ENCODE measurements around the gene PRCD.

PRCD gene

GRCh38 chr17:76539631-76540271 lies at the start of gene PRCD:
TSS of gene PRCD (plus strand) at chr17:76540044. CDS start at chr17:76540142, 98 bp downstream.
- no peak for DNase-seq

DNA sequence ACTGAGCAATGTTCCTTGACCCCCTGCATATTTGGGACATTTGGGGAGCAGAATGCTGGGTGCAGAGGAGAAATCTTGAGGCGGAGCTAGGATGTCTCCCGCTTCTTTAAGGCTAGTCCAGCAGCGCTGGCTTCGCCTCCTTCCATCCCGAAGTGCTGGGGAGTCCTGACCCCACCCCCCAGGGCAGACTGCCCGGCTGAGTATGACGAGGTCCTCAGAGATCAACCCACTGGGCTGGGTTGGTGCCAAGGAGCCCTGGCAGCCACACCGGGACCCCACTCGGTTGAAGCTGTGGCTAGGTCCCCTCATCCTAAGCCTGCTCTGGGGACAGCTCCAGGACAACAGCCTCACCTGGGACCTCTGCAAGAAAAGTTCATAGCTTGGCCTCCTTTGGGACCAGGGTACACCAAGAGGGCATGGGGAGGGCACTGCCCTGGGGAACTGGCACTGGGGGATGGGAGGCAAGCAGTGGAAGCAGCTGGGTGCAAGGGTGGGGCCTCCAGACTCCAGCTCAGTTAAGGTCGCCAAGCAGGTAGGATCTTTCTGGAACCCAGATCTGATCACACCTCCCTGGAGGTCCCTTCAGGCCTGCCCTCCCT lies 49.6 kb upstream of the PRCD start:
- no peak for DNase-seq

GRCh38 chr17:76491271-76492122 lies 48.3 kb upstream of the PRCD start:
- DNase-seq = no peak

DNA sequence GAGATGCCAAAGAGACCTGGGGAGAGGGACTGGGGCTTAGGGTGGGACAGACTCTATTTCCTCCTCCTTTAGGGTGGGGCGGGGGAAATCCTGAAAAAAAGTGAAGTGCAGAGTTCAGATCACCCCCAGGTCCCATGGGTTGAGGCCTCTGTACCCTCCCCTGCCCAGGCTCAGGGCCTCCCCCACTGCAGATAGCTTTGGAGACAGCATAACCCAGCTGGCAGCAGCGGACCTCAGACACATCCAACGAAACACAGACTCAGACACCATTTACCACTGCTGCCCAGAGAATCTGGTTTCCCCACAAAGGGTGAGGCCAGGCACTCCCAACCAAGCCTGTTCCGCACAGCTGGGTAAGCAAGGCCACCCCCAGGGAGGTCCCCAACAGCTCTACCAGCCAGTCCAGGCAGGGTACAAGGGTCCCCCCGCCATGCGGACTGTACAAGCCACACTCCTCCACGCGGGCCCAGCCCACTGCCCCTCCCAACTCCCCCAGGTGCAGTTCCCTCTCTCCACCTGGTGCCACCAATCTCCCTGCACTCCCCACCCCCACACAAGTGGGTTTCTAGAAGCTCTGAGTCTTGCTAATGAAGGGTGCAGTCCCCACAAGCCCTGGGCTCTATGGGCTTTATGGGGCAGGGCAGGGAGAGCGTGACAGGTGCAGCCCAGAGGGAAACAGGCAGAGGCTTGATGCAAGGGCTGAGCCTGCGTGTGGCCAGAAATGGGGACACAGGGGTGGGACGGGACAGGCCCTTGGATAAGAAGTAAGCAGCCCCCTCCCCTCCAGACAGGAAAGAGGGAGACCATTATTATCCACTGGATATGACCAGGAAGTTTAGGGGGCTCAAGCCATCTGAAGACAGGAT lies 47.5 kb upstream of the PRCD start:
- DNase-seq = no peak

DNA sequence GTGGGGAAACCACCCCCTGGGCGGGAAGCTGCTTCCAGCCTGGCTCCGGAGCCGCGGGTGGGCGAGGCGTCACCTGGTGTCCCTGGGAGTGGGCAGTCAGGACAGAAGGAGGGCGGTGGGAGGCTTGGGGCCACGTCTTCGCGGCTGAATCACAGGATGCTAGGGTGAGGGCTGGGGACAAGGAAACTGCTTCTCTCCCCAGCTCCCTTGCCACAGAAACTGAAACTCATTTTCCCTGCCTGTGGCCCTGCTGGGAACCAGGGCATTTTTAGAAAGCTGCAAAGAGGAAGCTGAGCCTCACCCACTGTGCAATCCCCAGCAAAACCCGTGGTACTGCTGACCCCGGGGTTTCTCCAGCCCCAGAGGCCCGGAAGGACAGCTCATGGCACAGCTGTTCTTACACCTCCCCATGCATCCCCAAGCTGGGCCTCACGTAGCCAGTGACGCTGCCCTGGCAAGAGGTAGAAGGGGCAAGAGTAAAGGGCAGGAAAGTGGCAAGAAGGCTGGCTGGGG lies 46.8 kb upstream of the PRCD start:
- DNase-seq = no peak

GRCh38 chr17:76493505-76494167 lies 46.2 kb upstream of the PRCD start:
- DNase-seq = no peak

DNA sequence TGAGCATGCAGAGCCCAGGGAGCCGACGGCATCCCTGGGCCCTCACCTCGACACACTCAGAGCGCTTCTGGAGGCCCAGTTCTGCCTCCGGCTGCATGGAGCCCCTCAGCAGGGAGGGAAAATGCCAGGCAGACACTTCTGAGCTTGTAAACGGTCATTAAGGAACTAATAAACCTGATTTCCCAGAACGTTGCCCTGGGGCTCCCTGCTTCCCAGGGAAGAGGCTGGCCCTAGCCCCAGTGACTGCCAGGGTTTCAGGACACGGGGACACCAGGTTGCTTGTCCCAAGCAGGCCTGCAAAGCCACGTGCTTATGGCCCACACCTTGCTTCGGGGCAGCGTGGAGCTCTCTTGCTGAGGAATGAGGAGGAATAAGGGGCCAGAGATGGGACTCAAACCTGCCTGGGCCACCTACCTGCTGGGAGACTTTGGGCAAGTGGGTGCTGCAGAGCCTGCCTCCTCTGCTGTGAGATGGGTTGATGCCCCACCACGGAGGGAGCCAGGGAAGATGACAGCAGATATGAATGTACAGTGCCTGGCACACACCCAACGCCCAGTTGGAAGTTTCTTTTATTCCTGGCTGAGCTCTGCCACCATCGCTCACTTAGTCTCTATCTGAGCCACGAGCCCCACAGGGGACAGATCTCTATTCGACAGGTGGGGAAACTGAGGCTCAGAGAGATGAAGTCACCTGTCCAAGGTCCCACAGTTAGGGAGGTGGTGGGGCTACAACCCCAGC lies 44.0 kb upstream of the PRCD start:
- no peak for DNase-seq

DNA sequence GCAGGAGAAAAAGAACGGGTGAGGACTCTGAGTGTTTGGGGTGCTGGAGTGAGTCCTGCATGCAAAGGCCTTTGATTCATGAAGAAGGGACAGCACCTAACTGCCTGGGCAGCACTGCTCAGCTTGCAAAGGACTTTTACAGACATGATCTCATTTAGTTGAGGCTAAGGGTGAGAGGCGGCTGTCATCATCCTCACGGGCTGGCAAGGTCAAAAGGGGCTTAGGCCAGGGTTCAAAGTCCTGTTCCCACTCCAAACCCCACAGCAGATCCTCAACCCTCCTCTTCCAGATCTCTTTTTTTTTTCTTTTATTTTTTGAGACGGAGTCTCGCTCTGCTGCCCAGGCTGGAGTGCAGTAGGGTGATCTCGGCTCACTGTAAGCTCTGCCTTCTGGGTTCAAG lies 43.4 kb upstream of the PRCD start:
- no peak for DNase-seq

DNA sequence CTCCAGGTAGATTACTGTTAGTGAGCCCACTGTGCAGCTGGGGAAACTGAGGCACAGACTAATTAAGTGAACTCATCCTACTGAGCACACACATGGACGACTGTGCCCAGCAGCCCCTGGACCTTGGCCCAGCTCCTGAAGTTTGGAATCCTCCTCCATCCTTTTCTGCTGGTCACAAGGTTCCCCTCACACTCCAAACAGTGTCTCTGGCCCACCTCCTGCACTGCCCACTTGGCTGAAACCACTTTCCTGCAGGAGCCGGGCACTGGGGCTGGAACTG lies 42.2 kb upstream of the PRCD start:
- no peak for DNase-seq

DNA sequence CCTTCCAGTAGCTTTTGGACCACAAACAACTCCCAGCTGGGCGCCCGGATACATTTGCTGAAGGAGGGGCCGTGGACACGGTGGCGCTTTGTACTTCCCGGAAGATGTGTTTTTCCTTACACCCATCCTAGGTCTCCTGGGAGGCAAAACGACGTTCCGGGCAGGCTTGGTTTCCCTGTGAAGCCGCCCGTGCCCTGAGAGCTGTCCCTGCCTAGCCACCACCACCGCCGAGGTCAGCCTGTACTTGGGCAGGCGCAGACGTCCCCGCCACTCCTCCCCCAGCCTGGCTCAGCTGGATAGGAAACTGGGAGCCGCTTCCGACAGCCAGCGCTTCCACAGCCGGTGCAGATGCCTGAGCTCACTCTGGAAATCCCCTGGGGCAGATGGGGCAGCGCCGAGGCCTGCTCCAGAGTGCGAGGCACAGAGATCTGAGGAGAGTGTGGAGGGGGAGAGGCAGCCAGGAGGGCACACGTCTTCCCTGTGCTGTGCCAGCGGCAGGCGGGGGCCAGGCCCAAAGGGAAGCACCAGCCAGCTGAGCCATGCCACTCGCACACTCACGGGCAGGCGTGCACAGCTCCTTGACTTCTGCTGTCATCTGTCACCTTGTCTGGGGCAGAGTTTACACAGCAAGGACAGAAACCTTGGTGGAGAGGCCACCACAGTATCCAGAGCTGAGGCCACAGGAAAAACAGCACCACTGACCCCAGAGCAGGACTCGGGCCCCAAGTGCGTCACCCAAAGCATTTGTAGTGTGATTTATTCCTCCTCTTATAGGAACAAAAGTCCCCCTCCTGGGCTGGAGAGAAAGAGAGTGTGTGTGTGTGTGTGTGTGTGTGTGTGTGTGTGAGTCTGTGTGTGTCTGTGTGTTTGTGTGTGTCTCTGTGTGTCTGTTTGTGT lies 41.6 kb upstream of the PRCD start:
- peak; percentile 25 for DNase-seq

GRCh38 chr17:76498876-76499251 lies 41.0 kb upstream of the PRCD start:
- DNase-seq = no peak

DNA sequence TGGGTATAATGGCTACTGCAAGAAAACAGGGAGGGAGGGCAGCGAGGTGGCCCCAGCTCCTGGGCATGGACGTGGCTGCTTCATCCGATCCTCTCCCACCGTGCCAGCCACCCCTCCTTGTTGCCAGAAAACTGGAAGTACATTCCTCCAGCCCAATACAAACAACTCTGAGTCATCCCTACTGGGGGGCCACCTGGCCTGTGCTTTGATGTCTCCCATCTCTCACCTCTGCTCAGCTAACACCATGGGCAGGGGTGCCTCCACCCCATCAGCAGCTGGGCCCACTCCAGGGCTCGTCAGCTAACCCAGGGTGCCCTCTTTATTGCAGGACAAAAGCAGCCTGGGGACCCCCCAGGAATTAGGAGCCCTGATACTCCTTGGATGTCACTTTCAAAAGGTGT lies 40.6 kb upstream of the PRCD start:
- no peak for DNase-seq

DNA sequence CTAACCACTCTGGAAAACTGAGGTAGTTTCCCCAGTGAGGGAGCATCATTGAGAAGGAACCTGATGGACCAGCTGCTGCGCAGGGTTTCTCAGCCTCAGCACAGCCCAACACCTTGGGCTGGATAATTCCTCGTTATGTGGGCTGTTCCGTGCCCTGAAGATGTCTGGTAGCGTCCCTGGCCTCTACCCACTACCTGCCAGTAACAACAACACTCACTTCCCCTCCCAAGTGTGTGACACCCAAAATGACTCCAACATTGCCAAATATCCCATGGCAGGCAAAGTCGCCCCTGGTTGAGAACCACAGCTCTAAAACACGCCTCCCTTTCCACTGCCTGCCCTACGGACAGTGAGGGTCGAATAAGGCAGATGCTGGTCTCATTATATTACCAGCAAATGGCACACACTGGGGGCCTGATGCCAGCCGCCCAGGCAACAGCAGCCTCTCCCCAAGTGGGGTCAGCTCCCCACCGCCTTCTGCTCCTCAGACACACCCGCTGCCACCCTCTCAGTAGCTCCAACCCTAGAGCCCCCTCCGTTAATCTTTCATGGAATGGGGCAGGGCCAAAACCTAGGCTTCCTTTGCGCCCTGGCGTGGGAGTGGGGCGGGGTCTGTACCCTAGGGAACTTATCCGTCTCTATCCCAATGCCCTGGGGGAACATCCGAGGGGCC lies 39.6 kb upstream of the PRCD start:
- DNase-seq = no peak

- no peak for DNase-seq
Measured at GRCh38 chr17:76500747-76501017, 39.2 kb upstream of the PRCD start.

DNA sequence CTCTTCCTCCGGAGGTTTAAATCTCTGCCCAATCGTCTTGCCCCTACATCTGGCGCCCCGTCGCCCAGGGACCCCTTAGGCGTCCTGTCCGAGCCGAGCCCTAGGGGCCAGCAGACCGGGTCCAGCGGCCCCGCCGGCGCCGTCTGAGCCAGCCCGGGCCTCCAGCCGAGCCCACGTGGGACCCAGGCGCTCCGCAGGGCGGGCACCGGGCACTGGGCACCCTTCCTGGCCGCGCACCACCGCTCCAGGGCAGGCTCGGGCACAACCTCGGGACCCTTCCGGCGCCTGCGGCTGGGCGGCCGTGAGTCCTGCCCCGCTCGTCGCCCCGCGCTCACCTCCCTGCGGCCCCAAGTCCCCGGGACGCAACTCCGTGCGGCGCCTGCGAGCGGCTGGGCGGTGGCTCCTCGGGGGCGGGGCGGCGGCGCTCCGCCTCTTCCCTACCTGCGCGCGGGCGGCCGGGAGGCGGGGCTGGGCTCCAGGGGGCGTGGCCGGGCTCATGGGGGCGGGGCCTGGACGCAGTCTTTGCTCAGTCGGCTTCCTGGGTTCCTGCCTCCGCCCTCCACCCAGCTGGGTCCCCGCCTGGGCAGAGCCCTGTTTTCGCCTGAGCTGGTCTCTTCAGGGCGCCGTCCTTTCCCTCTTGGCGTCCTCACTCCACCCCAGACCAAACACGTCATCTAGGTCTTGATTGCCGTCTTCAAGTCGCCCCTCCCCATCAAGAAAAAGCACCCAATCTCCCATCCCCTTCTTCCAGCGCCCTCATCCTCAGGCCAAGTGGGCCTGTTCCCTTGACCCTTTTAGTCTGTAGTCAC lies 38.6 kb upstream of the PRCD start, which contains the start of gene RHBDF2:
Gene RHBDF2 (minus strand): TSS at position 406 of the 809 bp plus-strand sequence. CDS start 19,899 bp downstream, outside the sequence.
- peak; percentile 36 for DNase-seq

- no peak for DNase-seq
Measured at GRCh38 chr17:76501827-76502307, 38.0 kb upstream of the PRCD start.

GRCh38 chr17:76502341-76503211 lies 37.3 kb upstream of the PRCD start:
- no peak for DNase-seq

DNA sequence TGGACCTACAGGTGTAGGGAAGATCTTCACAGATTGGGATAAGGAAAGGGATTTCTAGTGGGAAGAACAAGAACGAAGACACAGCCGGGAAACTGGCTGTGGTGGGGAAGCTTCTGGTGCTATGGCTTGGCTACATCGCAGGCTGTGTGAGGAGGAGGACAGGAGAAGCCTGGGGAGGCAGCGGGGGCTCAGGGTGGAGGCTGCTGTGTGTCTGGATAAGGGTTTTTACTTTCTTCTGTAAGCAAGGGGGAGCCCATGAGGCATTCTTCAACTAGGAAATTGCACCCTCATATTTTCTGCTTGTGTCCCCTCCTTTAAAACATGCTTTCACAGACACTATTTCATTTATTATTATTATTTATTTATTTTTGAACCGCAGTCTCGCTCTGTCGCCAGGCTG lies 35.7 kb upstream of the PRCD start:
- no peak for DNase-seq
